ENCODE results near the gene DYRK1A. TPM values are rescaled to one million over a fixed set of nuclear protein-coding genes. Genes with fewer than 3 reads are reported as not detected.
"Not testable (repeated sequence)": the region's sequence is repeated elsewhere in the genome, so short reads cannot be mapped to it uniquely, and the experiment has no call there.

DYRK1A gene
- total RNA-seq, 4 donors from 2014 or later, result 76.5 to 105 (median 91.3) TPM

GRCh38 chr21:37546299-37546908, 179.8 kb downstream of the DYRK1A start:
- Histone ChIP-seq H3K36me3 (no peaks in the 10 kb centered on the region), H3K27ac (no peak overlapping the region), H3K4me3 (no peak overlapping the region), H3K4me1 (peaks cover 11% of the 10 kb centered on the region), H3K9me3 (peaks cover 3% of the 10 kb centered on the region), H3K27me3 (peaks cover 9% of the 10 kb centered on the region)
- TF ChIP-seq CTCF (IDR thresholded peaks at IDR 0.05) (no peak), EP300 (IDR thresholded peaks at IDR 0.05) (no peak)
- 56% methylated on average over 22 of the region's 22 CpGs for WGBS
- DNase-seq (ENCODE audit: low spot score in 2 of 2), result peak in 1 of 2 donors; percentile 28

- no peak for TF ChIP-seq EP300 (IDR thresholded peaks at IDR 0.05)
- WGBS, result 23% methylated on average over 23 of the region's 23 CpGs
- H3K36me3 ChIP-seq, result no peaks in the 10 kb centered on the region
- peak in 1 of 2 donors; percentile 25 for DNase-seq (ENCODE audit: low spot score in 2 of 2)
- H3K27ac ChIP-seq, result no peak overlapping the region
- peaks cover 9% of the 10 kb centered on the region for H3K27me3 ChIP-seq
- peaks cover 2% of the 10 kb centered on the region for H3K9me3 ChIP-seq
- H3K4me3 ChIP-seq, result no peak overlapping the region
- H3K4me1 ChIP-seq, result peaks cover 11% of the 10 kb centered on the region
Observed at GRCh38 chr21:37546949-37547614, 180.5 kb downstream of the DYRK1A start.

DNA sequence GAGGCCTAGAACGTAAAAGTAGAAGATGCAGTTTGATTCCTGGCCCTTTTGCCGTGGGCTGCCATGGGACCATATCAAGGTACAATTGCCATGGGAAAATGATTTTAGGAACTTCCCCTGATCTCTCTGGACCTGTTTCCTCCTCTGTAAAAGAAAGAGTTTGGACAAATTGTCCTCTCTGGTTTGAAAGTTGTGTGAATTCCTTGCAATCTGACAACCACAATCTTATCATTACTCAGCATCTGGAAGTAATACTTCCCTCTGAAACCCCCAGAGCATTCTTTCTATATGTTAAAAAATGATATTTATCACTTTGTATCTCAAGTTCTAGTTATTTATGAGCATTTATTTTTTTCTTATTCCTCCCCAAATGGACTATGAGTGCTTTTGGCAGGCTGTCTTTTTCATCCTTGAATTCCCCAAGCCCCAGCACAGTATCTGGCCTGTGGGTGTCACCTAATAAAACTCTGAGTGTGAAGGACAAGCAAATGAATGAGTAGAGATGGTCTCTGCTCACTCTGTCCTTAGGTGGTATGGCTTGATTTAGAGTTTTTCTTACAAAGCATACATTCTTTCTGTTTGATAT, 181.1 kb downstream of the DYRK1A start:
- Histone ChIP-seq H3K36me3 (no peaks in the 10 kb centered on the region), H3K4me3 (no peak overlapping the region), H3K27me3 (peaks cover 9% of the 10 kb centered on the region), H3K4me1 (peaks cover 11% of the 10 kb centered on the region), H3K9me3 (no peaks in the 10 kb centered on the region), H3K27ac (no peak overlapping the region)
- 51% methylated on average over 2 of the region's 2 CpGs for WGBS
- no peak for DNase-seq (ENCODE audit: low spot score in 2 of 2)
- TF ChIP-seq POLR2AphosphoS5 (IDR thresholded peaks at IDR 0.05) (no peak), EP300 (IDR thresholded peaks at IDR 0.05) (no peak), CTCF (IDR thresholded peaks at IDR 0.05) (no peak), POLR2A (IDR thresholded peaks at IDR 0.05) (no peak)

GRCh38 chr21:37548521-37548981, 182.0 kb downstream of the DYRK1A start:
- H3K27ac ChIP-seq, result no peak overlapping the region

DNA sequence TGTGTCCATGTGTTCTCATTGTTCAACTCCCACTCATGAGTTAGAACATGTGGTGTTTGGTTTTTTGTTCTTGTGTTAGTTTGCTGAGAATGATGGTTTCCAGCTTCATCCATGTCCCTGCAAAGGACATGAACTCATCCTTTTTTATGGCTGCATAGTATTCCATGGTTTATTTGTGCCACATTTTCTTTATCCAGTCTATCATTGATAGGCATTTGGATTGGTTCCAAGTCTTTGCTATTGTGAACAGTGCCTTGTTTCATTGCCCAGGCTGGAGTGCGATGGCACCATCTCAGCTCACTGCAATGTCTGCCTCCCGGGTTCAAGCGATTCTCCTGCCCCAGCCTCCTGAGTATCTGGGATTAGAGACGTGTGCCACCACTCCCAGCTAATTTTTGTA, 183.2 kb downstream of the DYRK1A start:
- WGBS, result 90% methylated on average over 4 of the region's 4 CpGs
- H3K36me3 ChIP-seq, H3K27me3 ChIP-seq: not testable (repeated sequence)

More at GRCh38 chr21:37548521-37548981, 182.0 kb downstream of the DYRK1A start:
- peaks cover 11% of the 10 kb centered on the region for H3K4me1 ChIP-seq
- no peak overlapping the region for H3K4me3 ChIP-seq
- TF ChIP-seq POLR2AphosphoS5 (IDR thresholded peaks at IDR 0.05) (no peak), EP300 (IDR thresholded peaks at IDR 0.05) (no peak), CTCF (IDR thresholded peaks at IDR 0.05) (no peak), POLR2A (IDR thresholded peaks at IDR 0.05) (no peak)
- whole genome bisulfite sequencing, result 75% methylated on average over 2 of the region's 2 CpGs
- peaks cover 9% of the 10 kb centered on the region for H3K27me3 ChIP-seq
- no peaks in the 10 kb centered on the region for H3K36me3 ChIP-seq
- H3K9me3 ChIP-seq, result no peaks in the 10 kb centered on the region
- DNase-seq (ENCODE audit: low spot score in 2 of 2), result no peak

GRCh38 chr21:37550157-37550556, 183.6 kb downstream of the DYRK1A start:
- Histone ChIP-seq H3K4me1 (peaks cover 11% of the 10 kb centered on the region), H3K27me3 (peaks cover 9% of the 10 kb centered on the region), H3K4me3 (no peak overlapping the region), H3K27ac (no peak overlapping the region), H3K36me3 (no peaks in the 10 kb centered on the region), H3K9me3 (no peaks in the 10 kb centered on the region)
- DNase-seq (ENCODE audit: low spot score in 2 of 2), result peak in 1 of 2 donors; percentile 25
- TF ChIP-seq EP300 (IDR thresholded peaks at IDR 0.05) (no peak), CTCF (IDR thresholded peaks at IDR 0.05) (no peak), POLR2A (IDR thresholded peaks at IDR 0.05) (no peak), POLR2AphosphoS5 (IDR thresholded peaks at IDR 0.05) (no peak)
- WGBS, result 78% methylated on average over 9 of the region's 9 CpGs

More for the DNA sequence above, 183.2 kb downstream of the DYRK1A start:
- peaks cover 11% of the 10 kb centered on the region for H3K4me1 ChIP-seq
- H3K27ac ChIP-seq; H3K9me3 ChIP-seq; DNase-seq (ENCODE audit: low spot score in 2 of 2); H3K4me3 ChIP-seq: not testable (repeated sequence)

Data from suprapubic skin (tissue), 4 donors.